Mesenchymal stem cell (in vitro differentiated cells and primary cell): ENCODE data around the gene HSDL1.

Experiments used
- DNase-seq: peaks from one replicate; pipeline ENCODE4 v3.0.0-alpha.2; 2013
- H2AFZ ChIP-seq: one replicate; pipeline ENCODE4 v1.6.1; 2013; ENCODE audit warnings: low read depth, mild to moderate bottlenecking, control low read depth, inconsistent platforms, low read length, moderate library complexity
- H2AK5ac ChIP-seq: 2 replicates; pipeline ENCODE4 v1.6.1; 2013; ENCODE audit warnings: low read length, moderate library complexity, mild to moderate bottlenecking, inconsistent platforms; ENCODE audit not compliant: severe bottlenecking
- H2BK120ac ChIP-seq: one replicate; pipeline ENCODE4 v1.6.1; 2013; ENCODE audit warnings: low read depth, mild to moderate bottlenecking, inconsistent platforms, low read length, moderate library complexity
- H2BK12ac ChIP-seq, 2 experiments: one replicate each; pipeline ENCODE4 v1.6.1; 2013; ENCODE audit warnings: inconsistent platforms in 2 of 2, low read length in 2 of 2, mild to moderate bottlenecking in 2 of 2, moderate library complexity in 2 of 2, control low read depth in 1 of 2
- H2BK15ac ChIP-seq: one replicate; pipeline ENCODE4 v1.6.1; 2013; ENCODE audit warnings: mild to moderate bottlenecking, low read depth, inconsistent platforms; ENCODE audit not compliant: poor library complexity, severe bottlenecking
- H2BK5ac ChIP-seq: 2 replicates; pipeline ENCODE4 v1.6.1; 2013; ENCODE audit warnings: low read depth, mild to moderate bottlenecking, low read length, control low read depth, inconsistent platforms; ENCODE audit not compliant: poor library complexity, severe bottlenecking
- H3K14ac ChIP-seq, 2 experiments: one replicate each; pipeline ENCODE4 v1.6.1; 2013; ENCODE audit warnings: inconsistent platforms in 2 of 2, low read length in 2 of 2, control low read depth in 1 of 2, mild to moderate bottlenecking in 1 of 2, moderate library complexity in 1 of 2
- H3K18ac ChIP-seq, 2 experiments: one replicate each; pipeline ENCODE4 v1.6.1; 2013; ENCODE audit warnings: inconsistent platforms in 2 of 2, low read length in 2 of 2, control low read depth in 1 of 2, low read depth in 1 of 2, mild to moderate bottlenecking in 1 of 2
- H3K23ac ChIP-seq, 2 experiments: one replicate each; pipeline ENCODE4 v1.6.1; 2013; ENCODE audit warnings: inconsistent platforms in 2 of 2, low read length in 2 of 2, mild to moderate bottlenecking in 2 of 2, moderate library complexity in 2 of 2, control low read depth in 1 of 2
- H3K27ac ChIP-seq: 2 replicates; pipeline ENCODE4 v1.5.1; 2013; ENCODE audit warnings: mild to moderate bottlenecking, moderate library complexity, low read length, control low read depth, inconsistent platforms; ENCODE audit not compliant: poor library complexity, severe bottlenecking
- H3K27me3 ChIP-seq, 2 experiments: 2 replicates each; pipeline versions ENCODE4 v1.6.1 to v1.7.0; 2013; ENCODE audit warnings: low read length in 2 of 2, mild to moderate bottlenecking in 2 of 2, moderate library complexity in 2 of 2, control low read depth in 1 of 2, inconsistent platforms in 1 of 2; ENCODE audit not compliant: control insufficient read depth in 1 of 2, insufficient read depth in 1 of 2
- H3K36me3 ChIP-seq, 2 experiments: 2 replicates each; pipeline versions ENCODE4 v1.6.1 to v1.7.0; 2013; ENCODE audit warnings: low read length in 2 of 2, control low read depth in 1 of 2, inconsistent platforms in 1 of 2, low read depth in 1 of 2, mild to moderate bottlenecking in 1 of 2; ENCODE audit not compliant: insufficient read depth in 2 of 2, control insufficient read depth in 1 of 2
- H3K4ac ChIP-seq, 2 experiments: one replicate each; pipeline ENCODE4 v1.6.1; 2013; ENCODE audit warnings: inconsistent platforms in 2 of 2, low read length in 2 of 2, mild to moderate bottlenecking in 2 of 2, moderate library complexity in 2 of 2, control low read depth in 1 of 2, low read depth in 1 of 2
- H3K4me1 ChIP-seq: 2 replicates; pipeline ENCODE4 v1.6.1; 2013; ENCODE audit warnings: low read depth, low read length, control low read depth; ENCODE audit not compliant: control insufficient read depth, insufficient read depth
- H3K4me2 ChIP-seq: 2 replicates; pipeline ENCODE4 v1.6.1; 2013; ENCODE audit warnings: low read length, mild to moderate bottlenecking, inconsistent platforms; ENCODE audit not compliant: poor library complexity, severe bottlenecking
- H3K4me3 ChIP-seq, 2 experiments: 2 replicates each; pipeline versions ENCODE4 v1.5.1 to v1.7.0; 2013; ENCODE audit warnings: low read length in 2 of 2, mild to moderate bottlenecking in 2 of 2, control low read depth in 1 of 2, low read depth in 1 of 2; ENCODE audit not compliant: insufficient read depth in 1 of 2
- H3K79me1 ChIP-seq: replicated peaks from 2 replicates; pipeline ENCODE4 v1.6.1; 2013; ENCODE audit warnings: mild to moderate bottlenecking, control low read depth, low read length, inconsistent platforms; ENCODE audit not compliant: poor library complexity, severe bottlenecking
- H3K9ac ChIP-seq: 2 replicates; pipeline ENCODE4 v1.7.0; 2013; ENCODE audit warnings: mild to moderate bottlenecking, low read length, moderate library complexity
- H3K9me3 ChIP-seq: 2 replicates; pipeline ENCODE4 v1.7.0; 2013; ENCODE audit warnings: mild to moderate bottlenecking, low read length; ENCODE audit not compliant: control insufficient read depth
- H4K8ac ChIP-seq: one replicate; pipeline ENCODE4 v1.6.1; 2013; ENCODE audit warnings: inconsistent platforms, mild to moderate bottlenecking, low read length, moderate library complexity
- H4K91ac ChIP-seq: one replicate; pipeline ENCODE4 v1.6.1; 2013; ENCODE audit warnings: mild to moderate bottlenecking, low read length, inconsistent platforms
- WGBS: methylation state at CpG from one replicate; pipeline ENCODE4 v1.1.7; 2013; ENCODE audit warnings: mixed read lengths; 5-methylcytosine and 5-hydroxymethylcytosine counted together

HSDL1 gene

GRCh38 chr16:84159800-84160199 is 14.8 kb upstream of the HSDL1 start:
- H3K27me3 ChIP-seq: peaks cover 29 to 69% of the 10 kb centered on the region in 2 experiments
- no peak overlapping the region for H3K23ac ChIP-seq
- H3K4me1 ChIP-seq: peaks cover 6% of the 10 kb centered on the region
- no peak overlapping the region for H3K4me2 ChIP-seq
- no peak overlapping the region for H2BK120ac ChIP-seq
- no peak overlapping the region for H3K4ac ChIP-seq
- no peak overlapping the region for H2AK5ac ChIP-seq
- no CpG with 5 or more reads among the region's 1 CpG for WGBS
- H4K91ac ChIP-seq: no peak overlapping the region
- no peak for DNase-seq
- no peak overlapping the region for H2AFZ ChIP-seq
- no peak overlapping the region for H2BK12ac ChIP-seq
- no peak overlapping the region for H2BK15ac ChIP-seq
- no peaks in the 10 kb centered on the region for H3K79me1 ChIP-seq
- no peak overlapping the region for H3K9ac ChIP-seq
- no peaks in the 10 kb centered on the region for H3K9me3 ChIP-seq
- no peak overlapping the region for H3K4me3 ChIP-seq
- H3K18ac ChIP-seq: no peak overlapping the region
- no peak overlapping the region for H3K14ac ChIP-seq
- no peak overlapping the region for H3K27ac ChIP-seq
- H3K36me3 ChIP-seq: no peaks in the 10 kb centered on the region
- H4K8ac ChIP-seq: no peak overlapping the region
- no peak overlapping the region for H2BK5ac ChIP-seq

GRCh38 chr16:84159007-84159406 is 14.0 kb upstream of the HSDL1 start:
- no peak overlapping the region for H4K8ac ChIP-seq
- H3K4me2 ChIP-seq: no peak overlapping the region
- H3K9me3 ChIP-seq: no peaks in the 10 kb centered on the region
- DNase-seq: no peak
- H3K27me3 ChIP-seq: peaks cover 21 to 61% of the 10 kb centered on the region in 2 experiments
- no peak overlapping the region for H2BK120ac ChIP-seq
- H3K4me1 ChIP-seq: peaks cover 6% of the 10 kb centered on the region
- H4K91ac ChIP-seq: no peak overlapping the region
- no peak overlapping the region for H2BK15ac ChIP-seq
- H3K4ac ChIP-seq: no peak overlapping the region
- H3K27ac ChIP-seq: no peak overlapping the region
- H2AK5ac ChIP-seq: no peak overlapping the region
- no peak overlapping the region for H3K18ac ChIP-seq
- H3K36me3 ChIP-seq: no peaks in the 10 kb centered on the region
- H3K23ac ChIP-seq: no peak overlapping the region
- H2AFZ ChIP-seq: no peak overlapping the region
- H3K4me3 ChIP-seq: no peak overlapping the region
- H2BK5ac ChIP-seq: no peak overlapping the region
- H3K9ac ChIP-seq: no peak overlapping the region
- no peak overlapping the region for H2BK12ac ChIP-seq
- no peak overlapping the region for H3K14ac ChIP-seq
- H3K79me1 ChIP-seq: no peaks in the 10 kb centered on the region
- WGBS: 66% methylated on average over 5 of the region's 9 CpGs

- Histone ChIP-seq H2BK12ac (no peak overlapping the region), H3K9ac (no peak overlapping the region), H3K4me2 (peak overlapping the region; percentile 40), H2BK120ac (no peak overlapping the region), H3K27me3 (peaks cover 25 to 49% of the 10 kb centered on the region in 2 experiments), H3K14ac (no peak overlapping the region), H4K8ac (no peak overlapping the region), H2AFZ (no peak overlapping the region), H3K9me3 (no peaks in the 10 kb centered on the region), H3K4ac (no peak overlapping the region), H3K27ac (peak overlapping the region; percentile 68), H4K91ac (no peak overlapping the region), H3K79me1 (no peaks in the 10 kb centered on the region), H3K36me3 (no peaks in the 10 kb centered on the region), H2BK5ac (no peak overlapping the region), H3K4me1 (peaks cover 7% of the 10 kb centered on the region), H3K18ac (no peak overlapping the region), H3K23ac (no peak overlapping the region), H3K4me3 (no peak overlapping the region), H2BK15ac (no peak overlapping the region), H2AK5ac (peak overlapping the region; percentile 9)
- 86% methylated on average over 5 of the region's 5 CpGs for WGBS
- peak; percentile 21 for DNase-seq
Measured at GRCh38 chr16:84156342-84156784, 11.4 kb upstream of the HSDL1 start.

- no peak overlapping the region for H2BK5ac ChIP-seq
- no peak overlapping the region for H3K14ac ChIP-seq
- no peak overlapping the region for H3K18ac ChIP-seq
- H3K27ac ChIP-seq: no peak overlapping the region
- H3K79me1 ChIP-seq: no peaks in the 10 kb centered on the region
- H4K8ac ChIP-seq: no peak overlapping the region
- H3K9ac ChIP-seq: no peak overlapping the region
- no peak overlapping the region for H4K91ac ChIP-seq
- DNase-seq: no peak
- H3K4me3 ChIP-seq: no peak overlapping the region
- peaks cover 26 to 50% of the 10 kb centered on the region in 2 experiments for H3K27me3 ChIP-seq
- H2BK15ac ChIP-seq: no peak overlapping the region
- H3K4me1 ChIP-seq: peaks cover 5% of the 10 kb centered on the region
- no peak overlapping the region for H2BK12ac ChIP-seq
- no peaks in the 10 kb centered on the region for H3K36me3 ChIP-seq
- H3K4me2 ChIP-seq: no peak overlapping the region
- H2BK120ac ChIP-seq: no peak overlapping the region
- H3K4ac ChIP-seq: no peak overlapping the region
- H3K9me3 ChIP-seq: no peaks in the 10 kb centered on the region
- H2AK5ac ChIP-seq: no peak overlapping the region
- no peak overlapping the region for H2AFZ ChIP-seq
- no peak overlapping the region for H3K23ac ChIP-seq
- WGBS: 86% methylated on average over 5 of the region's 6 CpGs
Measured at GRCh38 chr16:84155771-84156170, 10.8 kb upstream of the HSDL1 start.
